ENCODE results near the gene CAPN8. TPM values are rescaled to one million over a fixed set of nuclear protein-coding genes. Genes with fewer than 3 reads are reported as not detected.

CAPN8 gene
- total and polyA plus RNA-seq, 11 donors: not detected

GRCh38 chr1:223616586-223616985, 48.9 kb downstream of the CAPN8 start:
- Histone ChIP-seq H3K36me3 (no peaks in the 10 kb centered on the region), H3K4me1 (peaks cover 0 to 5% (median 0%) of the 10 kb centered on the region in 12 donors), H3K4me3 (no peak overlapping the region), H3K9me3 (no peaks in the 10 kb centered on the region), H3K27me3 (no peaks in the 10 kb centered on the region), H3K27ac (no peak overlapping the region)
- 87 to 96% (median 89%) methylated on average over 4 of the region's 4 CpGs for WGBS, 4 donors
- TF ChIP-seq POLR2A (IDR thresholded peaks at IDR 0.05) (no peak), CTCF (IDR thresholded peaks at IDR 0.05) (no peak)
- intact Hi-C loops (cut with DNase I): no loop called here
- no peak for ATAC-seq
- no peak for DNase-seq

- Histone ChIP-seq H3K4me1 (no peaks in the 10 kb centered on the region), H3K36me3 (no peaks in the 10 kb centered on the region), H3K9me3 (no peaks in the 10 kb centered on the region), H3K27me3 (no peaks in the 10 kb centered on the region), H3K4me3 (no peak overlapping the region), H3K27ac (no peak overlapping the region)
- 0 to 50% (median 32%) methylated on average over 1 of the region's 1 CpG for WGBS, 4 donors
- intact Hi-C loops (cut with DNase I): no loop called here
- DNase-seq: no peak
- ATAC-seq: no peak
- TF ChIP-seq POLR2A (IDR thresholded peaks at IDR 0.05) (no peak), CTCF (IDR thresholded peaks at IDR 0.05) (no peak)
Observed at GRCh38 chr1:223611936-223612335, 53.6 kb downstream of the CAPN8 start.

GRCh38 chr1:223609977-223610376, 55.5 kb downstream of the CAPN8 start:
- DNase-seq (no peak), ATAC-seq (no peak)
- TF ChIP-seq POLR2A (IDR thresholded peaks at IDR 0.05): no peak
- no peak for TF ChIP-seq CTCF (IDR thresholded peaks at IDR 0.05)
- Histone ChIP-seq H3K36me3 (no peaks in the 10 kb centered on the region), H3K27me3 (no peaks in the 10 kb centered on the region), H3K4me1 (no peaks in the 10 kb centered on the region), H3K9me3 (no peaks in the 10 kb centered on the region), H3K4me3 (no peak overlapping the region), H3K27ac (no peak overlapping the region)
- intact Hi-C loops (cut with DNase I): no loop called here
- WGBS, 4 donors: 97 to 100% (median 97%) methylated on average over 4 of the region's 4 CpGs

- H3K36me3 ChIP-seq: no peaks in the 10 kb centered on the region
- no peak overlapping the region for H3K27ac ChIP-seq
- no peak for TF ChIP-seq POLR2A (IDR thresholded peaks at IDR 0.05)
- TF ChIP-seq CTCF (IDR thresholded peaks at IDR 0.05): no peak
- no peaks in the 10 kb centered on the region for H3K27me3 ChIP-seq
- WGBS, 4 donors: 93 to 98% (median 97%) methylated on average over 14 of the region's 14 CpGs
- no peaks in the 10 kb centered on the region for H3K4me1 ChIP-seq
- intact Hi-C loops (cut with DNase I): no loop called here
- DNase-seq: no peak
- no peak overlapping the region for H3K4me3 ChIP-seq
- ATAC-seq: no peak
- no peaks in the 10 kb centered on the region for H3K9me3 ChIP-seq
Observed at GRCh38 chr1:223609066-223609465, 56.4 kb downstream of the CAPN8 start.
